HG02973 (cell line): ENCODE measurements around the gene MAN2A1.

Experiments
- ATAC-seq: cut with Tn5 transposase; IDR thresholded peaks from one replicate; pipeline ENCODE4 v1.9.1; 2021; ENCODE audit warnings: moderate library complexity; ENCODE audit not compliant: unreplicated experiment

Gene MAN2A1

GRCh38 chr5:109899163-109899535, 209.4 kb downstream of the MAN2A1 start:
- no peak for ATAC-seq

- no peak for ATAC-seq
These were observed 210.7 kb downstream of the MAN2A1 start for GRCh38 chr5:109900461-109900860.

- ATAC-seq = no peak
These were observed 211.3 kb downstream of the MAN2A1 start for GRCh38 chr5:109900911-109901627.

- ATAC-seq = no peak
These were observed 211.9 kb downstream of the MAN2A1 start for GRCh38 chr5:109901628-109901981.

GRCh38 chr5:109903061-109903460, 213.3 kb downstream of the MAN2A1 start:
- no peak for ATAC-seq

GRCh38 chr5:109905906-109906305, 216.2 kb downstream of the MAN2A1 start:
- no peak for ATAC-seq

- ATAC-seq = no peak
These were observed 217.5 kb downstream of the MAN2A1 start for GRCh38 chr5:109907189-109907588.

GRCh38 chr5:109907731-109908130, 218.0 kb downstream of the MAN2A1 start:
- no peak for ATAC-seq

- no peak for ATAC-seq
These were observed 218.6 kb downstream of the MAN2A1 start for GRCh38 chr5:109908366-109908765.

GRCh38 chr5:109910874-109911273, 221.1 kb downstream of the MAN2A1 start:
- ATAC-seq = no peak

- no peak for ATAC-seq
These were observed 222.0 kb downstream of the MAN2A1 start for GRCh38 chr5:109911731-109912130.

GRCh38 chr5:109914906-109915305, 225.2 kb downstream of the MAN2A1 start:
- no peak for ATAC-seq

GRCh38 chr5:109916481-109917153, 226.9 kb downstream of the MAN2A1 start:
- ATAC-seq = no peak
